B cell (primary cell): ENCODE results near the gene BLOC1S1. TPM values are rescaled to one million over a fixed set of nuclear protein-coding genes. Genes with fewer than 3 reads are reported as not detected.

Source experiments
- ATAC-seq: fragments of 200-7000 bp; cut with Tn5 transposase; one replicate; pipeline ENCODE4 v1.10.0; 2021; ENCODE audit warnings: low read depth, mild to moderate bottlenecking, moderate number of reproducible peaks, moderate library complexity
- CTCF ChIA-PET: fragments of 350-600 bp; sonication (Branson Sonifier 250); formaldehyde crosslinking; loops from one replicate; lab custom pipeline; 2021; ENCODE audit warnings: antibody characterized with exemption, inconsistent platforms; lab: Charles Lee
- POLR2A ChIA-PET: fragments of 350-600 bp; sonication (Branson Sonifier 250); formaldehyde crosslinking; loops from one replicate; lab custom pipeline; 2021; ENCODE audit warnings: antibody characterized with exemption; lab: Charles Lee
- DNase-seq: peaks from one replicate; pipeline ENCODE4 v3.0.0; 2013
- H2AFZ ChIP-seq: 2 replicates; pipeline ENCODE4 v1.6.1; 2012; ENCODE audit warnings: mild to moderate bottlenecking, low read depth, low read length; ENCODE audit not compliant: insufficient read depth, poor library complexity, severe bottlenecking
- H3K27ac ChIP-seq, 2 donors: 1 replicate in 1 of 2; 2 replicates in 1 of 2; pipeline ENCODE4 v1.5.1; 2012 to 2013; ENCODE audit warnings: low read length in 2 of 2, mild to moderate bottlenecking in 2 of 2, moderate library complexity in 1 of 2
- H3K27me3 ChIP-seq, 4 experiments: fragments of 200-600 bp in 1 of 4; sonication (generic) in 1 of 4; replicated peaks in 1 of 4; 1 replicate in 2 of 4; 2 replicates in 2 of 4; pipeline versions ENCODE4 v1.6.1 to v1.7.0; 2013 to 2016; ENCODE audit warnings: low read length in 3 of 4, mild to moderate bottlenecking in 2 of 4, mixed read lengths in 1 of 4, moderate library complexity in 1 of 4; ENCODE audit not compliant: insufficient read depth in 4 of 4, control insufficient read depth in 3 of 4; ENCODE audit errors: control extremely low read depth in 1 of 4
- H3K36me3 ChIP-seq, 2 experiments: replicated peaks in 1 of 2; 1 replicate in 1 of 2; 2 replicates in 1 of 2; pipeline versions ENCODE4 v1.6.1 to v1.7.1; 2013; ENCODE audit warnings: low read length in 1 of 2; ENCODE audit not compliant: insufficient read depth in 2 of 2, control insufficient read depth in 1 of 2; ENCODE audit errors: control extremely low read depth in 1 of 2, extremely low read depth in 1 of 2
- H3K4me1 ChIP-seq, 2 donors: fragments of 200-600 bp in 1 of 2; sonication (generic) in 1 of 2; 1 replicate in 1 of 2; 2 replicates in 1 of 2; pipeline versions ENCODE4 v1.5.1 to v1.6.1; 2013 to 2017; ENCODE audit warnings: low read length in 2 of 2; ENCODE audit not compliant: control insufficient read depth in 2 of 2, insufficient read depth in 2 of 2
- H3K4me2 ChIP-seq: replicated peaks from 2 replicates; pipeline ENCODE3; 2012; ENCODE audit warnings: mild to moderate bottlenecking, low read depth, low read length; ENCODE audit not compliant: poor library complexity, severe bottlenecking
- H3K4me3 ChIP-seq, 5 experiments: fragments of 200-600 bp in 1 of 5; sonication (generic) in 1 of 5; 1 replicate in 3 of 5; 2 replicates in 2 of 5; pipeline versions ENCODE4 v1.5.1 to v1.7.0; 2011 to 2016; ENCODE audit warnings: low read length in 4 of 5, mild to moderate bottlenecking in 4 of 5, low read depth in 2 of 5, control low read depth in 1 of 5, moderate library complexity in 1 of 5; ENCODE audit not compliant: insufficient read depth in 1 of 5; ENCODE audit errors: control extremely low read depth in 1 of 5, extremely low read depth in 1 of 5
- H3K79me2 ChIP-seq: fragments of 200-600 bp; sonication (generic); one replicate; pipeline ENCODE4 v1.6.0; 2016; ENCODE audit warnings: low read length; ENCODE audit not compliant: control insufficient read depth, insufficient read depth
- H3K9ac ChIP-seq: fragments of 200-600 bp; sonication (generic); 2 replicates; pipeline ENCODE4 v1.6.1; 2017; ENCODE audit warnings: mild to moderate bottlenecking, low read length, moderate library complexity
- H3K9me3 ChIP-seq, 3 donors: one replicate each; pipeline versions ENCODE4 v1.6.1 to v1.7.1; 2013; ENCODE audit warnings: low read length in 2 of 3; ENCODE audit not compliant: control insufficient read depth in 2 of 3, insufficient read depth in 1 of 3; ENCODE audit errors: control extremely low read depth in 1 of 3
- H4K20me1 ChIP-seq: 2 replicates; pipeline ENCODE4 v1.6.0; 2012; ENCODE audit warnings: mild to moderate bottlenecking, low read length; ENCODE audit not compliant: insufficient read depth, control insufficient read depth, poor library complexity, severe bottlenecking
- H3K27ac Mint-ChIP-seq: one replicate; pipeline ENCODE4 v1.8.0; 2021; ENCODE audit warnings: mixed read lengths
- H3K27me3 Mint-ChIP-seq: one replicate; pipeline ENCODE4 v1.8.0; 2021; ENCODE audit warnings: mixed read lengths
- H3K4me1 Mint-ChIP-seq: one replicate; pipeline ENCODE4 v1.8.0; 2021; ENCODE audit warnings: mixed read lengths
- H3K4me3 Mint-ChIP-seq: one replicate; pipeline ENCODE4 v1.8.0; 2021; ENCODE audit warnings: mixed read lengths
- H3K9me3 Mint-ChIP-seq: one replicate; pipeline ENCODE4 v1.8.0; 2022; ENCODE audit warnings: mixed read lengths; ENCODE audit not compliant: insufficient read depth
- CTCF ChIP-seq: fragments of 200-600 bp; IDR thresholded peaks from one replicate; pipeline ENCODE4 v1.8.0; 2022; ENCODE audit warnings: antibody characterized with exemption, mild to moderate bottlenecking
- EZH2 ChIP-seq: IDR thresholded peaks from 2 replicates; pipeline ENCODE4 v1.6.1; 2012; ENCODE audit warnings: borderline replicate concordance, low read depth, mild to moderate bottlenecking, moderate library complexity, low read length; ENCODE audit not compliant: insufficient read depth, poor library complexity, severe bottlenecking
- WGBS: methylation state at CpG from one replicate; pipeline ENCODE4 v1.1.5; 2013; ENCODE audit warnings: missing lambda C conversion rate; ENCODE audit not compliant: insufficient coverage; 5-methylcytosine and 5-hydroxymethylcytosine counted together
- intact Hi-C: fragments of 100-400 bp; cut with micrococcal nuclease; formaldehyde crosslinking; loops from one replicate; pipeline ENCODE4 v1.10.0; 2022
- polyA plus RNA-seq: library from polyadenylated mRNA; depleted of rRNA; stranded (reverse); fragments of >200 nt; gene quantifications from 2 replicates; pipeline ENCODE4 v1.2.3, GENCODE V29; 2012
- total RNA-seq, 2 donors: library from RNA; stranded (reverse); fragments of 120-200 nt in 1 of 2; gene quantifications; 1 replicate in 1 of 2; 2 replicates in 1 of 2; pipeline versions ENCODE4 v1.2.3 to v1.2.4, GENCODE V29; 2013 to 2022

Gene BLOC1S1
- total and polyA plus RNA-seq, 2 donors (not counting 1 experiment from before 2014, with no cell fraction given), result 71.1 to 229 TPM

GRCh38 chr12:55746913-55747231, 31.0 kb downstream of the BLOC1S1 start:
- intact Hi-C loops, result no loop called here
- peaks cover 0 to 15% of the 10 kb centered on the region in 2 experiments for H3K36me3 ChIP-seq
- CTCF ChIA-PET, result interaction anchor here (0.7 to 4.3 kb wide), 6 partner anchors 8 to 332 kb away, joined by 3 to 12 read pairs (median 4); no protein-coding TSS in a partner anchor
- H3K4me1 Mint-ChIP-seq, result peaks cover 37% of the 10 kb centered on the region
- H3K4me3 ChIP-seq, result no peak overlapping the region
- H3K27me3 ChIP-seq, result no peaks in the 10 kb centered on the region
- H3K4me2 ChIP-seq, result no peak overlapping the region
- no peak overlapping the region for H3K9ac ChIP-seq
- H3K9me3 ChIP-seq, result no peaks in the 10 kb centered on the region
- no peaks in the 10 kb centered on the region for H3K9me3 Mint-ChIP-seq
- no peak for DNase-seq
- no peak for TF ChIP-seq CTCF
- TF ChIP-seq EZH2, result no peak
- POLR2A ChIA-PET, result interaction anchor here (0.7 to 1.6 kb wide), 3 partner anchors 8 to 71 kb away, joined by 3 to 6 read pairs (median 4); partner anchors contain the start of genes ORMDL2 and SARNP
- peaks cover 20 to 32% of the 10 kb centered on the region in 2 donors for H3K4me1 ChIP-seq
- no peak for ATAC-seq
- H2AFZ ChIP-seq, result no peak overlapping the region
- no peaks in the 10 kb centered on the region for H4K20me1 ChIP-seq
- no peak overlapping the region for H3K27ac ChIP-seq
- H3K27ac Mint-ChIP-seq, result peak overlapping the region; percentile 86
- peaks cover 6% of the 10 kb centered on the region for H3K79me2 ChIP-seq
- H3K4me3 Mint-ChIP-seq, result no peak overlapping the region
- no peaks in the 10 kb centered on the region for H3K27me3 Mint-ChIP-seq

GRCh38 chr12:55748230-55748993, 32.6 kb downstream of the BLOC1S1 start:
- over 99% methylated on average over 17 of the region's 18 CpGs for WGBS
- no peak overlapping the region for H3K4me3 Mint-ChIP-seq
- ChIA-PET POLR2A (interaction anchor here (0.7 to 1.6 kb wide), 2 partner anchors 10 to 69 kb away, joined by 3 to 4 read pairs; partner anchors contain the start of genes ORMDL2 and SARNP), CTCF (interaction anchor here (1.1 to 4.3 kb wide), 3 partner anchors 9 to 192 kb away, joined by 4 to 12 read pairs (median 12); no protein-coding TSS in a partner anchor)
- H3K9me3 ChIP-seq, result no peaks in the 10 kb centered on the region
- no peak overlapping the region for H3K9ac ChIP-seq
- H2AFZ ChIP-seq, result no peak overlapping the region
- H3K79me2 ChIP-seq, result peaks cover 6% of the 10 kb centered on the region
- peaks cover 31% of the 10 kb centered on the region for H3K4me1 Mint-ChIP-seq
- no peaks in the 10 kb centered on the region for H3K27me3 ChIP-seq
- ATAC-seq, result no peak
- no peak for TF ChIP-seq EZH2
- no peaks in the 10 kb centered on the region for H3K9me3 Mint-ChIP-seq
- no peak overlapping the region for H3K27ac Mint-ChIP-seq
- H3K27me3 Mint-ChIP-seq, result no peaks in the 10 kb centered on the region
- H3K27ac ChIP-seq, result no peak overlapping the region
- DNase-seq, result no peak
- H3K4me3 ChIP-seq, result no peak overlapping the region
- H3K4me1 ChIP-seq, result peaks cover 16 to 27% of the 10 kb centered on the region in 2 donors
- no peaks in the 10 kb centered on the region for H4K20me1 ChIP-seq
- H3K36me3 ChIP-seq, result peaks cover 3 to 30% of the 10 kb centered on the region in 2 experiments
- no peak overlapping the region for H3K4me2 ChIP-seq
- intact Hi-C loops, result no loop called here
